Measurements from ENCODE around the gene MAFB.

The MAFB gene

GRCh38 chr20:40657526-40657925 is 31.5 kb downstream of the MAFB start:
- no peak for DNase-seq (ENCODE audit: low spot score)

GRCh38 chr20:40655451-40655850 is 33.6 kb downstream of the MAFB start:
- no peak for DNase-seq (ENCODE audit: low spot score)

DNA sequence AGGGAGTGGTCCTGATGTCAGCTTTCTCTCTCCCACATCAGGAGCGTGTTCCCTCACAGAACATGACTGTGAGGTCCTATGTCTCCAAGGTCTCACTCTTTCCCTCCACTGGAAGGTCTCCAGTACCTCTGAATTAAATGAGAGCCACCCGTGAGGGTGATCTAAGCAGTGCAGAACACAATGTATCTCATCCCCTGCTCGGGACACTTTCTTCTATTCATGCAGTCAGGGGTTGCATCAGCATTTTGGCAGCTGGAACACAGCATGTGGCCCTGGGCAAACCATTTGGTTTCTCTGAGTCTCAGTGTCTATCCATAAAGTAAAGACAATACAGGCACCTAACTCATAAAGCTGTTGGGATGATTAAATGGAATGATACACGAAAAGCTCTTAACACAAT is 34.2 kb downstream of the MAFB start:
- no peak for DNase-seq (ENCODE audit: low spot score)

DNA sequence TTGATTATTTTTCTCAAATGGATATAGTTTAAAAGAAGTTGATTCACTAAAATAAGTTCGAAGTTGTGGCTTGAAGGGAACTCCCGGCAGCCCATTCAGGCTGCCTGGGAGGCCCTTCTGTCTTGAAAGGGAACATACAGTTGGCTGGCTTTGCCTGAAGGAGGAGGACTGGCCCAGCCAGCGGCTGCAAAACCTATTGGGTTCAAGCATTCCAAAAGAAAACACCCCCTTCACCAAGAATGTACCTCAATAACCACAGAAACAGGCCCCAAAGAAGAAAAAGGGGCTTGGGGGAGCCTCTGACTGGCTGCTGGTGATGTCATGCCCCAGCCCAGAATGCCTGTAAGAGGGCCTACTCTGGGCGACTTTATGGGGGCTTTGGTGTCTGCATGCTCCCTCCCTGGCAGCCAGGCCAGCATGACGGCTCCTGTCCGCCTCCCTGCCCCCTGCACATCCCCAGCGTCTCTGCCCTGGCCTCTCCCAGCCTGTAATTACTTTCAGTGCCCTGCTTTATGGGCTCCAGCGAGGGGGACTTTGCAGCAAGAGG is 36.5 kb downstream of the MAFB start:
- DNase-seq (ENCODE audit: low spot score), result no peak

DNA sequence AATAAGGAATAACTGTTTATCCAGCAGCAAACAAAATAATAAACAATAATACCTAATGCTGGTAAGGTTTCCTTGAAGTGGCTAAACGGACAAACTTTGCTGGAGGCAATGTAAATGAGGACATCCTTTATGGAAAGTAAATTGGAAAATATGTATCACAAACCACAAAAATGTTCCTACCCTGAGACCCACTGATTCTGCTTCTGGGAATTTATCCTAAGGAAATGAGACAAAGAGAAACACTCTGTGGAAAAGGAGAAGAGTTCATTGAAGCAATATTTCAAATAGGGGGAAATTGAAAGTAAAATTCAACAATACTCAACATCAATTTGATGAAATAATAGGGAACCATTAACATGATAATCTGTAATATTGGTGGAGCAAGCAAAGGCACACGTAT is 37.9 kb downstream of the MAFB start:
- no peak for DNase-seq (ENCODE audit: low spot score)

- no peak for DNase-seq (ENCODE audit: low spot score)
Measured at GRCh38 chr20:40650707-40651106, 38.3 kb downstream of the MAFB start.

DNA sequence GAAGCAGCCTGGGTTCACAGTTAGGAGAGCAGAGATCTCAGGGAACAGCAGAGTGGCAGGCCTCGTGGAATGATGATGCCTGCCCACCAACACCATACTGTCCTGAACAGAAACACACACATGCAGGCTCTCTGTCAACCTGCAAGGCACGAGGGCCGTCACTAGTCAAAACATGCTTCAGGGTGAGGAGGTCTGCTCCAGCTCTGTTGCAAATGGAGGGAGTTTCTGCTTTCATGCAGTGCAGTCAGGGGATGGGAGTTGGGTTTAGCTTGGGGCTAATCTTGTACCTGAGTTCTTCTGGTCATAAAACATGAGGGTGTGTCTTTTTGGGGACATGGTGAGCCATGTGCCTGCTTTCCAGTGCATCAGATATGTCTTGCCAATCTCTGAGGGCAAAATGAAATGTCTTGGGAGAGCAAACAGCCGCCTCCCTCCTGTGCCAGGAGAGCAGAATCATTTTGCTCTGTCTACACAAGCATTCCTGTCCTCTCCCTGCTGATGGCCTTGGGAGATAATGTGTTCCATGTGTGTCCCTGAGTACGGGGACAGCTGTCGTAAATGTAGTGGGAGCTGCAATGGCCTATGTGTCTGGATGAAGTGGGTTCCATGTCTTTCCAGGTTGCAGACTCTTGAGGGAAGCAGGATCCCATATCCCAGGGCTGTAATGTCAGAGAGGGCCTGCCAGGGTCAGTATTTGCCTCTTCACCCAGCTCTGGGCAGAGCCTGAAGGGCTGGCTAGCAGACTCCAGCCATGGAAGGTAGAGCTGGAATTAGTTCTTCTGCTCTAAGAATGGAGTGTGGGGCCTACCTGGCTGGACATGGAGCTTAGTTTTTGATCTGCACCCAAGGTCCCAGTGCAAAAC is 40.6 kb downstream of the MAFB start:
- DNase-seq (ENCODE audit: low spot score), result no peak

DNA sequence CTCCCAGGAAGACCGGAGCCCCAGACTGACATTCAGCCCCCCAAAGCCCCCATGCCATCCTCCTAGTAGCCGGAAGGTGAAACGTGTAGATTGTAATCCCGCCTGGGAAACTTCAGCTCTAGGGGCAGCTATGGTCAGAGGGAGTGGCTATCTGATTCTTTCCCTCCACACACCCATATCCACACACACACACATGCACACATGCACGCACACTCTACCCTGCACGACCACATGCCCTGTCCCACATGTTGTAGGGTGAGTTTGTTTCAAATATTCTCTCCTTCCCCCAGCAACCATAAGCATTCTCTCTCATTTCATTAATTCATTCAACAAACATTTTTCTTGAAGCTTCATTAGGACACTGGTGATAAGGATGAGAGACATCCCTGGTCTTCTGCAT is 42.2 kb downstream of the MAFB start:
- no peak for DNase-seq (ENCODE audit: low spot score)

- no peak for DNase-seq (ENCODE audit: low spot score)
Measured at GRCh38 chr20:40646361-40646760, 42.7 kb downstream of the MAFB start.

DNA sequence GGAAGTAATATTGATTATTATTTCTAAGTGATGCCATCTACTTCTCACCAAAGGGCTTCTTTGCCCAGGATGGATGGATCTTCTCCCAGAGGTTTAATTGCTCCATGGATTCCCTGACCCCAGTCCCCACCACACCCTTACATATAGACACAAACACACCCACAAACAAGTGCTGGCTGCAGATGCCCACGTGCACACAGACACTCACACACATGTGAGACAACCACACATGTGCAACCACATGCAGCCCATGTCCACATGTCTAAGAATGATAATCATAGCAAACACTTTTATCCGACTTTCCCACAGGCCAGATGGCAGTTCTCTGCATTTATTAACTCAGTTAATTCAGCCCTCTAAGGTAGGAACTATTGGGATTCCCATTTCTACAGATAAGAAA is 44.2 kb downstream of the MAFB start:
- no peak for DNase-seq (ENCODE audit: low spot score)

- DNase-seq (ENCODE audit: low spot score), result no peak
Measured at GRCh38 chr20:40643891-40644290, 45.1 kb downstream of the MAFB start.

GRCh38 chr20:40641809-40642208 is 47.2 kb downstream of the MAFB start:
- DNase-seq (ENCODE audit: low spot score), result no peak

- no peak for DNase-seq (ENCODE audit: low spot score)
Measured at GRCh38 chr20:40641202-40641601, 47.8 kb downstream of the MAFB start.

DNA sequence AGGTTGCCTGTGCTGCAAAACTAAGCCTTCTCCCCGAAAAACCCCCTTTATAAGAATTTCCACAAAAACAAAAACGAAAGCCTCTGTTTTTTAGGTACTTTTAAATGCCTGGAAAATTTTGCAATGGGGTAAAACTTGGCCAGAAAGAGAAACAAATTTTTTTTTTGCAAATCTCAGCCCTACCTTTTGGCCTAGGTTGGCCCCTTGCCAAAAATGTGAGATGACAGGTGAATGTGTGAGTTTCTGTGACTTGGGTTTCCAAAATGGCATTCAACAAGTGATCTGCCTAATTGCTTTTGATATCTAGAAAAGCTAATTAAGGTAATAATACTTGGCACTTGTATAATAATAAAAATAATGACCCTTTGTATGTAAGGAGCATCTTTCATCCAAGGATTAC is 48.4 kb downstream of the MAFB start:
- no peak for DNase-seq (ENCODE audit: low spot score)

GRCh38 chr20:40639676-40640355 is 49.2 kb downstream of the MAFB start:
- no peak for DNase-seq (ENCODE audit: low spot score)

GRCh38 chr20:40639132-40639531 is 49.9 kb downstream of the MAFB start:
- DNase-seq (ENCODE audit: low spot score), result no peak

DNA sequence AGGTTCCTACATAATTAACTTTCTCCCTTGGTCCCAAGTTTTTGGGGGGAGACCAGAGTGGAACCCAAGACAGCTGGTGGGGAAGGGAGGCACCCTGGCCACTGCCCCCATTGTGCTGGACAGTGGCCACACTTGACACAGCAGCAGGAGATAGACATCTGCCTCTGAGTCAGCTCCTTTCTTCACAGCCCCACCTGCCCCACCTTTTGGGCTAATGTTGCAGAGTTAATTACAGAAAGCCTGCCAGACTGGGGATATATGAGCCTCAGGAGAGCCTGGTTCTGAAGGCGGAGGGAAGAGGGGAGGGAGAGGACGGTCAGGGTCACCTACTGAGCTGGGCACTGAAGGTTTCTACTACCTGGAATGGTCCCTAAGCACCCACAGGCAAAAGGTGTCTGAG is 50.6 kb downstream of the MAFB start:
- no peak for DNase-seq (ENCODE audit: low spot score)

- DNase-seq (ENCODE audit: low spot score), result no peak
Measured at GRCh38 chr20:40637176-40637575, 51.9 kb downstream of the MAFB start.

GRCh38 chr20:40636486-40636885 is 52.5 kb downstream of the MAFB start:
- DNase-seq (ENCODE audit: low spot score), result no peak

GRCh38 chr20:40635971-40636370 is 53.1 kb downstream of the MAFB start:
- DNase-seq (ENCODE audit: low spot score), result no peak
